Nucleus accumbens (tissue), 56 donors: ENCODE data around the gene MRPS22.
A peak's percentile ranks its signal among the peaks of the same experiment; 100 is the strongest.

ENCODE experiments used
- DNase-seq, 56 donors: peaks; one replicate each; lab custom pipeline; 2025; lab: John Stamatoyannopoulos, UW

Gene MRPS22

DNA sequence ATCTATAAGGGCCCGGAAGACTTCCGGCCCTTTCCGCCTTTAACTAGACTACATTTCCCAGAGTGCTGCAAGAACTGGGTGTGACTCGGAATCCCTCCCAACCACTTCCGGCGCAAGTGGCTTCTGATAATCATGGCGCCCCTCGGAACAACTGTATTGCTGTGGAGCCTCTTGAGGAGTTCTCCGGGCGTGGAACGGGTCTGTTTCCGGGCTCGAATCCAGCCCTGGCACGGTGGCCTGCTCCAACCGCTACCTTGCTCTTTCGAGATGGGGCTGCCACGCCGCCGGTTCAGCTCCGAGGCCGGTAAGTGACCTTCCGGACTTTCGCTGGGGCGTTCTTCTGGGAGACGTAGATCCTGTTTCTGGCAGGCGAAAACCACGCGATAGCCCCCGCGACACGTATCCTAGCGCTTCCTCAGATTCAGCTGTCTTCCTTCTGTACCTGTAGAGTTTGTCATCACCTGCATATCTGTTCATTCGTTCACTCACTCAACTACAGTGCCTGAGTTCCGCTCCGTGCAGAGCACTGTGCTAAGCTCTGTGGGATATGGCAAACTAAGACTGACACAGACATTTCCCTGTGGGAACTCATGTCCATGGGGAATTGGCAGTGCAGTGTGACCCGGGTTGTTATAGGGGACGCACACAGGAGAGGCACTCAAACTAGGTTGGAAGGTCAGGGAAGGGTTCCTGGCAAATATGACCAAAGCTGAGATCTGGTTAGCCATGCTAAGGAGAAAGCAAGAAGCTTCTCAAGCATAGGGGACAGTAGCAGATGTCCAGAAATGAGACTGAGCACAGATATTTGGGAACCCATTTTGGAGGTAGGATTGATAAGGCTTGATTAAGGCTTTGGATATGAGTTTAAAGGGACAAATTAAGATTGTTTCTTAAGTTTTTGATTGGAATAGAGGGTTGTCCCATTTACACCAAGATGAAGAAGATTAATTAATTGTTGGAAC is at the start of gene MRPS22:
MRPS22 (plus strand) TSS at position 126 of the 962 bp plus-strand sequence; CDS start at position 133, 7 bp downstream.
- peak; percentile 20 to 94 (median 76) for DNase-seq

DNA sequence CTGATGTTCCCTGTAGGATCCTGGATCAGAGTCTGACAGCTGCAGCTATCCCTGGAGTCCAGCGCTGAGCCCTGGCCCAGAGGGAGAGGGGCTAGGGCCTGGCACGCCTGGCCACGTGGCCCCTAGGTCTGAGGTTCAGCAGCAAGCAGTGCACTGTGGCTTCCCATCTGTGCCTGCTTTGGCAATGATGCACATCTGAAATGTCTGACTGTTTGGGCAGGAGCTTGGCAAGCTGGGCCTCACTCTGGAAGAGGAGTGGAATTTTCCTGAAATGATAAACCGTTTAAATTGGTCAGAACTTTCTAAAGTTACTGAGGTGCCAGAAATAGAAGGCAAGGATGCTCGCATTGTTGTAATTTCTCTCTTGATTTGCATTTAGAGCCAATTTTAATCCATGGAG is 48.8 kb upstream of the MRPS22 start:
- no peak for DNase-seq

DNA sequence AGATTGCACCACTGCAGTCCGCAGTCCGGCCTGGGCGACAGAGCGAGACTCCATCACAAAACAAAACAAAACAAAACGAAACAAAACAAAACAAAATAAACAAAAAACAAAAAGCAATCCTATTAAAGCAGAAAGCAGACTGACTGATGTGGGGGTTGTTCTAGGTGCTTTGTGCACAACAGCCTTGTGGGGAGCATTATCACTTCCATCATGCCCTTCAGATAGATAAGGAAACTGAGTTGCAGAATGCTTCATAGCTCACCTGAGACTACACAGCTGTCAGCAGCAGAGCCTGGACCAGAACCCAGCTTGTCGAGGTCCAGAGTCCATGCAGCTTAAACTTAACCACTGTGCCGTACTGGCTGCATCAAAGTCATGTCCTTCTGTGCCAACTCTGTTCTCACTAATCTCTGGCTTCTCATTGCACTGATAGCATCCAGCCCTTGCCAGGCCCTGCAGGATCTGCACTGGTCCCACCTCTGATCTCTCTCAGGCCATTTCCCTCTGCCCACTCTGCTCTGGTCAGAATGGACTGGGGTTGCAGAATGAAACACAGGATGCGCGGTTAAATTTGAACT is 47.6 kb upstream of the MRPS22 start:
- no peak for DNase-seq

DNA sequence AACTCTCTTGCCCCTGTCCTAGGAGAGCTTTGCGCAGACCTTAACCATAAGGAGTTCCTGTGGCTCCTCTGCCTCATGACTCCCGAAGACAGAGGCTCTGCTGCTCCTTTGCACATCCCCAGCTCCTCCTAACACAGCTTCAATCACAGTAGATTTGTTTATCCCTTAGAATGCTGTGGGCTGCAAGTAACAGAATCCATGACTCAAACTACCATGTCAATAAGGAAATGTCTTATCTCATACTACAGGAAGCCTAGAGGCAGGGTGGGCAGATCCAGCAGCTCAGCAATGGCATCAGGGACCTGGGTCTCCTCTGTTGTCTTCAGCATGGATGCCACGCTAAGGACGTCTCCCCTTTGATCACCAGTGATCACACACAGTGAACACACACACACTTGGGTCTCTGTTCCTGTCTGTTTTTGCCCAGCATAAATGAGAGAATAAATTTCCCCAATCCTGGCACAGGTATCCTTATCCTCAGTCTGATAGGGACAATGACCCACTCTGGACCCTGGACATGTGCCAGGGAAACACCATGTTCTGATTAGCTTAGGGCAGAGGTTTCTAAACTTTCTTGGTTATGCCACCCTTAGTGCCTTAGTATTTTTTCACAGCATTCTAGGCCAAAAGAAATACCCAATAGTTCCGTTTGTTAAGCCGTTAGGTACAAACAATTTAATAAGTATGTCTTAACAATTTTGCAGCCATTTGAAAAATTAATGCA is 46.1 kb upstream of the MRPS22 start:
- DNase-seq = no peak

DNA sequence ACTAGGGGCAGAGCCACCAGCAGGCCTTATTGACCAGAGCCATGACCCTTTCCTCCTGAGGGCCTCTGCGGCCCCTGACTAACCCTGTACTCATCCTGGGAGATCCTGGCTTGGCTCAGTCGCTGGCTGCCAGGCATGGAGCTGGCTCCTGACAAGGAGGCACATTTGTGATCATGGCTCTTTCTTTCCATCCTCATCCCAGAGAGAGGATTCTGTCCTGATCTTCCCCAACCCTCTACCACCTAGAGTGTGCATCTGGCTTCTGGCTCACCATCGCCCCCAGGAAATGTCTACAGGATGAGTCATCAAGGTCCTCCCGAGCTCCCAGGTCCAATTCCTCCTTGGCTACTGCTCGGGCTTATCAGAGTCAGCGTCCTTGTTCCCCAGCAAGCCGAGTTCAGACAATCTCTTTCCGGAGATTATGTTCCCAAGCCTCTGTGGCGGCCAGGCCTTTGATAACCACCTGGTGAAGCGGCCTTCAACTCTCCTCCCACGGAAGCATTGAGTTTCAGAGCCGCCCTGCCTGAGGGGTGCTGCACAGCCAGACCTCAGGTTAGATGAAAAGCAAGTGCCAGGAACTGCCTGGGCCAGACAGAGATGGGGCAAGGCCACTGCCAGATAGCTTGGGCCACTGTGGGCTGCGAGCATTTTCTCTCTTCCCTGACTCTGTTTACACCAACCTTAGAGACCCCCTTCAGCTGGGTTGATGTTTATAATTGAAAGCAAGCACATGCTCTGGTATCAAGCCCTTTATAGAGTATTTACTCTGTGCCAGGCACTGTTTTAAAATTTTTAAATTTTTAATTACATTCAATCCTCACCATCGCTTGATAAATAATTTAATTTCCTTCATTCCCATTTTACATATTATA is 44.3 kb upstream of the MRPS22 start:
- no peak for DNase-seq

DNA sequence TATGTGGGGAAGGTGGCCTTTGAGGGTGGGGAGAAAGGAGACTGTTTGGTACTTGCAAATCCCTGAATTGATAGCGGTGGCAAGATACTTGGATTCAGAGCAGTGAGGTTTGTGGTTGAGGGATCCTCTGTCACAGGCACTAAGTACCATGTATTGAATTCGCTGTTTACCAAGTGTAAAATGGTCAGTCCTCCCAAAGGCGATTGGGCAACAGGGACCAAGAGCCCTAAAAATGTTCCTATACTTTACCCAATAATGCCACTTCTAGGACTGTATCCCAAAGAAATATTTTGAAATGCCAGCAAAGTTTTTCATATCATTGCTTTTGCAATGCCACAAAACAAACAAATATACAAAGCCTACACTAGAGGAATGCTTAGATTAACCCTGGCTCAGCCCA is 43.4 kb upstream of the MRPS22 start:
- DNase-seq = no peak

DNA sequence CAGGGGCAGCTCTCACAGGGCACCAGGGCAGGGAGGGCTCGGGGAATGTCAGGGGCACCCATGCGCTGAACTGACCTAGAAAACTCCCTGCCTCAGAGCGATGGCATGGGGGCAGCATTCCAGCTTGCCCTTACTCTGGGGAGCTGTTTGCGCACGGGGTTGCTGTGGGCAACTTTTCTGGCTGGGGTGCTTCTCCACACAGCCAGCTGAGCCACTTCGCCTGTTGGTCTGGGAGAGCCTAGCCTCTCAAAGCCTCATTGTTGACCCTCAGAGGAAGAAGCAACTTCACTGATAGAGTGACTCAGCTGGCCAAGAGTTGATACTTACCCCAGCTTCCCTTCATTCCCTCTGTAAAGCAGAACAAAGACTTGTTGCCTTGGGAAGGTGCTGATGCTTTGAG is 42.6 kb upstream of the MRPS22 start:
- DNase-seq = no peak

DNA sequence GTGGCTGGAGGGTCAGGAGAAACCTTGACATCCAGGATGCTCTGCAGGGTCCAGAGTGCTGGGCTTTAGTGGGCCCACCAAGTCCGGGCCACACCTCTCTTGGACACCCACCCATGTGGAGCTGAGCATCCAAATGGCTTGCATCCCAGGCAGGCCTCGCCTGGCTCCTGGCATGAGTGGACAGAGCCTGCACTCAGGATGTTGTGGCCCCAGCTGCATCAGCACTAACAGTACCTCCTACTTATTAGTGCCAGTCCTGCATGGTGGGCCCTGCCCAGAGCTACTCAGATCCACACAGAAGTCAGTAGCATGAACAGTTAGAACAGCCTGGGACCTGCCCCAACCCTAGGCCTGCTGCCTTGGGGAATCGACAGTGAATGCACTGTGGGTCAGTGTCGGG is 42.2 kb upstream of the MRPS22 start:
- DNase-seq = no peak

DNA sequence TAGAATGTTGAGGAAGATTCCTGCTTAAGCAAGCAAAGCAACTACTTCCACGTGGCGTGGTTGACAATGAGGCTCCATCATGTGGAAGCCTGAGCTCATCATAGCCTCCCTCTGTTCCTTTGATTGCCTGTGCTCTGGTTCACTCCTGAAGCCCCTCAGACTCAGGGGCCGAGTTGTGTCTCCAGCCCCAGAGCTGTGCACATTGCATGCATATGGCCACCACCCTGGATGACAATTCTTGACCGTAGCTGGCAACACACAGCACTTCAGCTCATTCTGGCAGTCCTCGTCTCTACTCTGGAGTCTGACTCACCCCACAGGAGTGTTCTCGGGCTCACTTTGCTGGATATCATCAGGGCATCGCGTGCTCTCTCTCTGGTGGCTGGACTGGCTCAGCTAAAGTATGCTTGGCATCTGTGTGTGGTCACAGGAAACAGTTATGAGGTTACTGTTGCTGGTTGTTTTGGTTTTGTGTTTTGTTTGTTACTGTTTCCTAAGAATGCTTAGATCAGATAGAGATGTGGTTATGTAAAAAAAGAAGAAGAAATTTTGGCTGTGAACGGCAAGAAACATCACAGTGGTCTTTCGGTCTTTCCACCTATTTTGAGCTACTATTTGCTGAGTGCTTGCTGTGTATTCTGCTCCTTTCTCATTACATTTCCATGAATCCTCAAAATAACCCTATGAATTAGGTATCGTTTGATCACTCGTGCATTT is 41.6 kb upstream of the MRPS22 start:
- DNase-seq = no peak

DNA sequence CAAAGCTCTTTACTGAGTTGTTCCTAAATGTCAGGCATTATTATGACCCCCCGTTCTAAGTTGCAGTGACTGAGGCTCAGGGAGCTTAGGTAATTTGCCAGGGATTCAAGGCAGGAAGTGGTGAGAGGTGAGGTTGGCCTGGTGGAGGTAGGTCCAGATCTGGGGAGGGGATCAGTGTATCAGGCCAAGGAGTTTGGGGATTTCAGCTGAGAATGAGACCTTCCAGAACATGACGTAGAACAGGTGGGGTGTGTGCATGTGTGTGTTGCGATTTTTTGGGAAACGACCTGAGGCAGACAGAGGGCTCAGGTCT is 41.1 kb upstream of the MRPS22 start:
- DNase-seq = no peak

DNA sequence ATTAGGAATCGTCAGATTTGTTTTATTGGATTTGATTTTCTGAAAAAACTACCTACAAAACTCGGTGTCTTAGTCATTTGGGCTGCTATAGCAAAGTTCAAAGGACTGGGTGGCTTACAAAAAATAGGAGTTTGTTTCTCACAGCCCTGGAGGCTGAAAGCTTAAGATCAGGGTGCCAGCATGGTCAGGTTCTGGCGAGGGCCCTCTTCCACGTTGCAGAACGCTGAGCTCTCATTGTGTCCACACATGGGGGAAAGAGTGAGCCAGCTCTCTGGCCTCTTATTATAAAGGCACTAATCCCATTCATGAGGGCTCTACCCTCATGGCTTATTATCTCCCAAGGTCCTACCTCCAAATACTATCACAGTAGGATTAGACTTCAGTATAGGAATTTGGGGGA is 40.6 kb upstream of the MRPS22 start:
- DNase-seq = no peak

DNA sequence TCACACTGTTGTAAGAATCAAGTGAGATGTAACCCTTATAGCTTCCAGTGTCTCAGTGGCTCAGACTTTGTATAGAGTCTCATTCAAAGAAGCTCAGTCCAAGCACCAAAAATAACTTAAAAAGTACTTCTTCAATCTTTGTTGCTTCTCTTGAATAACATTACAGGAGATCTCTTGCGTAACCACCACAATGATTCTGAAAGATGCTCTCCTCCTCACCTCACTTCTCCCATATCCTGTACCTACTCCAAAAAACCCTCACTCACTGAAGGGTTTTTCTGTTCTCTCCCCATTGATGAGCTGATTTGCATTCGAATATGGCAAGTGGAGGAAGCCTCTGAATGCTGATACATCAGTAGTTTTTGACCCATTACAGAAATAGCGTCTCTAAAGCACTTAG is 39.4 kb upstream of the MRPS22 start:
- DNase-seq = no peak

DNA sequence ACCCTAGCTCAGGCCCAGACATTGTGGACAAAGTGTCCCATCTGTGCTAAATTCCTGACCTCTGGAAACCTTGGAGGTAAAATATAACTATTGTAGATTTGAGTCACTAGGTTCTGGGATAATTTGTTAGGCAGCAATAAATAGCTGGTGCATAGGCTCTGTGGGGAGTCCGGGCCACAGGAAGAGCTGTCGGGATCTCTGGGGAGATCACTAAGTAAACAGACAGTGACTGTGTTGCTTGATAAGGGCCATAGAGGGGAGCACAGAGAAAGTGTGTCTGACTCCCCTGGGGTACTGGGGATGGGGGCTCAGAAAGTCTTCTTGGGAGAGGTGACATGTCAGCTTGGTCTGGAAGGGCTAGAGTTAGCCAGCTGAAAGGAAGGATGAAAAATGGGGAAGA is 37.7 kb upstream of the MRPS22 start:
- DNase-seq = no peak

DNA sequence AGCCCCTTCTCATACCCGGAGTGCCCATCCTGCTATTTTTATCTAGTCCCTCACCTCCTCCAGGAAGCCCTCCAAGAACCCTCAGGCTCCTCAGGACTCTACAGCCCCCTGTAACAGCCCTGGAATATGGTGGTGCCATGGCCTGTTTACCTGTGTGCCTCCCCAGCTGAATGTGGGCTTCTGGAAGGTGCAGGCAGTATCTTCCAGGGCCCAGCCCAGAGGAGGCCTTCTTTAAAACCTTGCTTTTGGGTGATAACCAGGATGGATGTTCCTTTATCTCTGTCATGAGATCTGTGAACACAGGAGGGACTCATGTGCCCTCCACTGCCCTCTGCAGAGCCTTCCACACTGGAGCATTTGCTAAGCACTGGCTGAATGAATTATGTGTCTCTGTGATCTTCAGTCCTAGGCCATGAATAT is 36.7 kb upstream of the MRPS22 start:
- DNase-seq = no peak

DNA sequence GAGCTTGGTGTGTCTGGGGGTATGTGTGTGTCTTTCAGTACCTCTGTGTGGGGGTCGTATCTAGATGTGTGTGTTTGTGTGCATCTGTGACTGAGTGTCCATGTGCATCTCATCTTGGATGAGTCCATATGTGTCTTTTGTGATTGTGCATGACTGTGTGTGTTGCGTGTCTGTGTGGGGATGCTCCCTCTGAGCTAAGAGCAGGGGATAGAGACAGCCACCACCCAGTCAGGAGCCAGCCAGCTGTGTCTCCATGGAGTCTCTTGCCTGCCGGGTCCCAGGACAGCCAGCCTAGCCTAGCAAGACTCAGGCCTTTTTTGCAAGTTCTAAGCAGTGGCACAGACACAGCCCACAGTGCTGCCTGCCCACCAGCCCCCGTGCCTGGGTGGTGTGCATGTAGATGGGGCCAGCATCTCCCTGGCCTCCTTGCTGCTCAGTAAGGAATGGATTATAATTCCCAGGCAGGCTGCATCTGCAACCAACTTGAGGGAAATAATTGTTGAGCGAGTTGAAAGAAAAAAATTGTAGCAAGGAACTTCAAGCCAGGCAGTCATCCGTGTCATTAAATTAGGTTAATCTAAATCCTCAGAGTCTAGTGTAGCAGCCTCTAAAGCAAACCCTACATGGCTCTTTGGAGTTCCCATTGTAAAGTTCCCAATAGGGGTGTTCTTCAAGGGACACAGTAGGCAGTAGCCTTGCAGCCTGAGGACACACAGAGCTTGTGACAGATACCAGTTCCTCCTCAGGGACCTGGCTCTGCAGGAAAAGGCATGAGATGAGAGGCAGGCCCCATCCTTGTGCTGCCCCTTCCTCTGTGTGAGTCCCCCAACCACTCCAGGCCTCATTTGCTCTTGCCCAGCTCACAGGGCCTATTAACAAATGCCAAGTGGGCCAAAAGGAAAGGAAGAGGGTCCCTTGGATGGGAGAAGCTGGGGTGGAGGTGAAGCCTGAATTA is 35.9 kb upstream of the MRPS22 start:
- DNase-seq = no peak

DNA sequence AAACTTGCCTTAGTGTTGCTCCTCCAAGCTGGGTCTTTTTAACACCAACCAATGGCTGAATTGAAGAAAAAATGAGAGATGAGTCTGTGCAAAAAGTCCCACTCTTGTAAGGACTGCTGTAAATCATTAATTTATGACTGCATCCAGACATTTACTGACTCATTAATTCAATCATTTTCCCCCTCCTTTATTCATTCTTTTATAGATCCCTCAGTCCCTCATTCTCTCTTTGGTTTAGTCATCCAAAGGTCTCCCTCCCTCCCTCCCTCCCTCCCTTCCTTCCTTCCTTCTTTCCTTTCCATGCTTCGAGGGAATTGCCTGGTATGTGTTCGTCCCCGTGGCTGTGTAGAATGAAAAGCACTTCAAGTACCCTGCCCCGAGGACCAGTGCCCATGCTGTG is 35.3 kb upstream of the MRPS22 start:
- DNase-seq = no peak

DNA sequence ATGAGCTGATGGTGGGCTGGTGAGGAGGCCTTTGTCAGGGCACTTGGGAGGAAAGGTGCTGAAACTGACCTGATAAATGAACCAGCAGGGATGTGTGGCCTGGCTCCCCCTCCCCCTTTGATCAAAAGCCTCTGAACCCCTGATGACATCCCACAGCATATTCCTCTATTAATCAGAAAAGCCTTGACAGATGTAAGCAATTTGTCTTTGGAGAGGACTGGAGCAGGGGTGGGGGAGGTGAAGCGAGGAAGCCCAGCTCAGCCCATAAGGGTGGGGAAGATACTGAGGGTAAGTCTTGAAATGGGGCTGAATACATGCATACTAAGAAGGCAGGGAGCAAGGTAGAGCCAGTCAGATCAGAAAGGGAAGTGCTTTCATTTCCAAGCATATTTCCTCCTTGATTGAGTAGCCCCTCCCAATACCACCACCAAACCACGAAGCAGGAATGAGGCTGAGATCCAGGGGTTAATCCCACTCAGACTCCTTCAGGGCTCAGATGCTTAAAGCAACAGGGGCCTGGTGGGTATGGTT is 34.7 kb upstream of the MRPS22 start:
- DNase-seq = no peak

DNA sequence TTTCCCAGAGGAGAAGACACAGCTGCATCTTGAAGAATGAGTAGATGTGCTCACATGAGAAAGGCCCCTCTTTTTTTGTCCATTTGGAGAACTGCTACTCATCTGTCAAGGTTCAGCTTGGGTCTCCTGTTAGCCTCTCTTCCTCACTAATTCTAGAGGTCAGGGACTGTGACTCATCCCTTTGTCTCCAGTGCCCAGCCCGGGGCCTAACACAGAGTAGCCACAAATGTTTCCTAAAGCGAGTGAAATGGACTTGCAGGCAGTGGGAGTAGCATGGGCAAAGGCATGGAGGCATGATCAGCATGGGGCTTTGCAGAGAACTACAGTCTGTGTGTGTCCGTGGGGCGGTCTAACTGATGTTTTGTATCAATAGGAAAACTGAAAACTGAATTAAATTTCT is 33.9 kb upstream of the MRPS22 start:
- DNase-seq = no peak
